GM18868 (cell line): ENCODE data around the gene PPFIA2.

Source experiments
- ATAC-seq: cut with Tn5 transposase; IDR thresholded peaks from one replicate; pipeline ENCODE4 v1.9.1; 2021; ENCODE audit warnings: mild to moderate bottlenecking, moderate library complexity; ENCODE audit not compliant: unreplicated experiment

PPFIA2 gene

GRCh38 chr12:81294325-81295190 is 464.6 kb downstream of the PPFIA2 start:
- ATAC-seq, result peak; percentile 64

GRCh38 chr12:81288651-81289050 is 470.5 kb downstream of the PPFIA2 start:
- no peak for ATAC-seq

- no peak for ATAC-seq
Measured at GRCh38 chr12:81284137-81284536, 475.0 kb downstream of the PPFIA2 start.

- no peak for ATAC-seq
Measured at GRCh38 chr12:81274637-81275529, 484.3 kb downstream of the PPFIA2 start.

- ATAC-seq, result no peak
Measured at GRCh38 chr12:81270385-81270784, 488.8 kb downstream of the PPFIA2 start.

- no peak for ATAC-seq
Measured at GRCh38 chr12:81263072-81263471, 496.1 kb downstream of the PPFIA2 start.

- ATAC-seq, result no peak
Measured at GRCh38 chr12:81261508-81262207, 497.5 kb downstream of the PPFIA2 start.

- no peak for ATAC-seq
Measured at GRCh38 chr12:81259360-81259759, 499.8 kb downstream of the PPFIA2 start.

GRCh38 chr12:81257947-81258551 is 501.1 kb downstream of the PPFIA2 start:
- ATAC-seq, result peak; percentile 57

GRCh38 chr12:81255947-81256346 is 503.2 kb downstream of the PPFIA2 start:
- no peak for ATAC-seq

GRCh38 chr12:81255456-81255855 is 503.7 kb downstream of the PPFIA2 start:
- ATAC-seq, result no peak

- no peak for ATAC-seq
Measured at GRCh38 chr12:81253360-81253759, 505.8 kb downstream of the PPFIA2 start.

GRCh38 chr12:81252228-81252627 is 506.9 kb downstream of the PPFIA2 start:
- ATAC-seq, result no peak

GRCh38 chr12:81249976-81250375 is 509.2 kb downstream of the PPFIA2 start:
- no peak for ATAC-seq

GRCh38 chr12:81245907-81246570 is 513.1 kb downstream of the PPFIA2 start:
- no peak for ATAC-seq

GRCh38 chr12:81245458-81245857 is 513.7 kb downstream of the PPFIA2 start:
- ATAC-seq, result no peak

- ATAC-seq, result no peak
Measured at GRCh38 chr12:81231574-81232368, 527.4 kb downstream of the PPFIA2 start.

GRCh38 chr12:81229759-81230158 is 529.4 kb downstream of the PPFIA2 start:
- ATAC-seq, result no peak

GRCh38 chr12:81224626-81225025 is 534.5 kb downstream of the PPFIA2 start:
- ATAC-seq, result no peak
